NCI-H748 treated with DMSO at 0.1 percent for 48 hours (cell line): ENCODE results near the gene TOP2B.

ENCODE experiments used
- DNase-seq: peaks from one replicate; lab custom pipeline; 2025; lab: John Stamatoyannopoulos, UW

Gene TOP2B

DNA sequence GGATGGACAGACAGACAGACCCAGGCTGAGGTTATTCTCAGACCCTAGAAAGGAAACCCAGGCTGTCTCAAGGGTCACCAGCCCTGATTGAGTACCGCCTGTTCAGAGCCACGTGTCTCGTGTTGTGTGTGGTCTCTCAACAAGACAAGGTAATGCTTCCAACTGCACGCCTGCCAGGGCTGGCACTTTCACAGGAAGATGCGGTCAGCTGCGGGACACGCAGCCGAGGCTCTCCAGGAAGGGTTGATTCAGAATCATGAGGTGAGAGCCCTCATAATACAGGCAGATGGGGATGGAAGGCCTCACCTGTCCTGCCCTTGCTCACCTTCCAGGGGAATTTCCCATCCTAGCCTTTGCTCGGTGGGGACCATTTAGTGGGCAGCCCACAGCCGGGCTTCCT is 81.4 kb downstream of the TOP2B start:
- no peak for DNase-seq

- no peak for DNase-seq
Observed at GRCh38 chr3:25582242-25582641, 82.5 kb downstream of the TOP2B start.

- no peak for DNase-seq
Observed at GRCh38 chr3:25581823-25582222, 82.9 kb downstream of the TOP2B start.

DNA sequence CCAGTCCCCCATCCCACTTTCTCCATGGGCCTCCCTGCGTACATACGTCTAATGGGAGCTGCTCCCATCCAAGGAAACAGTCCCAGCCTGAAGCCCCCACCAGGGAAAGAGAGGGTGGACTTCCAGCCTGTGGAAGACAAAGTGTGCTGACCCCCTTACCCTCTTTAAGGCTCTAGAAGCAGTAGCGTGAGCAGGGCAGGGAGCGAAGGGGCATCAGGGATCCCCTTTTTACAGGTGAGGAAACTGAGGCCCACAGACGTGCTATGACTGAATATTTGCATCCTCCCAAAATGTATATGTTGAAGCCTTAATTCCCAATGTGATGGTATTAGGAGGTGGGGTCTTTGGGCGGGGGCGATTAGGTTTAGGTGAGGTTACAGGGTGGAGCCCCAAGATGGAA is 83.4 kb downstream of the TOP2B start:
- no peak for DNase-seq

- DNase-seq = no peak
Observed at GRCh38 chr3:25580534-25580933, 84.2 kb downstream of the TOP2B start.

GRCh38 chr3:25578059-25578458 is 86.6 kb downstream of the TOP2B start:
- DNase-seq = no peak

- DNase-seq = no peak
Observed at GRCh38 chr3:25576831-25577454, 87.8 kb downstream of the TOP2B start.

DNA sequence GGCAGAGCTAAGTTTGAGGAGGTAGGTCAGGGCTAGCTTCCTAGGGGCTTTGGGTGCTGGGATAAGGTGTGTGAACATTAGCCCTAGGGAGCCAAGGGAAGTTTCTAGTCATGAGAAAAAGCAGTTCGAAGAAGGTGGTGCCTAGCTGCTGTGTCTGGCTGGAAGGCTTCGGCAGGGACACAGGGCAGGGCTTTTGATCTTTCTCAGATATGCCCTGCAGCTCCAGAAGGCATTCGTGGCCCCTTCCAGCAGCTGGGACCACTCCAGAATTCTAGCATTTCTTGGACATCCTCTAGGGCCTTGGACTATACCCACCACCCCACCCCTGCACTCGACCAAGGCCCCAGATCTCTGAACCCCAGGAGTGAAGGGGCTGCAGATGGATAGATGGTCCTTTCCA is 88.6 kb downstream of the TOP2B start:
- DNase-seq = no peak

- DNase-seq = no peak
Observed at GRCh38 chr3:25575001-25575400, 89.7 kb downstream of the TOP2B start.

- DNase-seq = no peak
Observed at GRCh38 chr3:25574172-25574765, 90.4 kb downstream of the TOP2B start.

GRCh38 chr3:25573386-25574171 is 91.1 kb downstream of the TOP2B start:
- no peak for DNase-seq

DNA sequence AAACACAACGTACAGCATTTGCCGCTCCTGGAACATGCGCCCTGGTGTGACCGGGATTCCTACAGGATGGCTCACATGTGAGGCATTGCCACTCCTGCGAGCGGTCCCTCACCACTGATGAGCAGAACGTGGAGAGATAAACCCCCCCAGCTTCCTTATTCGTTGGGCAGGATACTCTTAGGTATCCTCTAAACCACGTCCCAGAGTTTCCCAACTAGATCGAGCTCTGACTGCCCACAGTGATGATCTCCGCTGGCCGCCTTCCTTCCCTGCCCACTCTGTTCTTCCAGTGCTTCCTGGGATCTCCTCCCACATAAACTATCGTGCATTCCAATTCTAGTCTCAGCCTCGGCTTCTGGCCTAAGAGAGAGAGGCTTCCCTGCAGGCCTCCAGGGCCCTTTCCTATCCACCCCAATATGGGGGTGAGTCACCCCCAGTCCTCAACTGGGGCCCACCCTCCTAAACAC is 91.8 kb downstream of the TOP2B start:
- no peak for DNase-seq

DNA sequence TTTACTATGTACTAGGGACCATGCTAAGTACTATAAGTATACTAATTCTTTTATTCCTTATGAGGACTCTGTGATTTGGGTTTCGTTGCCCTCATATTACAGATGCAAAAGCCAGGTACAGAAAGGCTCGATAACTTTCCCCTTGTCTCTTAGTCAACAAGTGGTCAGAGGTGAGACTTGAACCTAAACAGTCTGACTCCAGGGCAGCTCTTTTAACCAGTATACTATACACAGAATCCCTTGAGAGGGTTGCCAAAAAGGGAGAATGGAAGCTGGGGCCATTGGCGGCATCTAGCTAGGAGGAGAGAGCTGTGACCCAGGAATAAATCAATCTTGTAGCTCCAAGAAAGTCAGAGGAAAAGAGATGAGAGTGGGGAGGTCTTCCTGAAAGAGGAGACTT is 92.4 kb downstream of the TOP2B start:
- no peak for DNase-seq

DNA sequence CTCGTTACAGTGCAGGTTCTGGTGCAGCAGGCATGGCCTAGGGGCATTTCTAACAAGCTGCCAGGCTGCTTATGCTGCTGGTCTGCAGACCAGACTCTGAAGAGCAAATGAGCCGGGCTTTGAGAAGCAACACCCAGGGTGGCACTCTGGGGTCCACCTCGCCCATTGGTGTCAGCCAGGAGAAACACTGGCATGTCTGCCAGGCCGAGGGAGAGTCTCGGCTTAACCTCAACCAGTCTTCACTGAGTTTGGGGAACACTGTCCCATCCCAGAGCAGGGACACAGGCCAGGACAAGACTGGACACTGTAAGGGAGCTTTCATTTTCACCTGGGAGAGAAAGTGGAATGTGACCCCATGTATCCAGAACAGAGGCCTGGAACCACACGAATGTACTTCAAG is 93.4 kb downstream of the TOP2B start:
- no peak for DNase-seq

- no peak for DNase-seq
Observed at GRCh38 chr3:25568525-25569078, 96.1 kb downstream of the TOP2B start.

GRCh38 chr3:25567806-25568524 is 96.7 kb downstream of the TOP2B start:
- no peak for DNase-seq

- no peak for DNase-seq
Observed at GRCh38 chr3:25567388-25567787, 97.3 kb downstream of the TOP2B start.

GRCh38 chr3:25566358-25566920 is 98.3 kb downstream of the TOP2B start:
- no peak for DNase-seq

DNA sequence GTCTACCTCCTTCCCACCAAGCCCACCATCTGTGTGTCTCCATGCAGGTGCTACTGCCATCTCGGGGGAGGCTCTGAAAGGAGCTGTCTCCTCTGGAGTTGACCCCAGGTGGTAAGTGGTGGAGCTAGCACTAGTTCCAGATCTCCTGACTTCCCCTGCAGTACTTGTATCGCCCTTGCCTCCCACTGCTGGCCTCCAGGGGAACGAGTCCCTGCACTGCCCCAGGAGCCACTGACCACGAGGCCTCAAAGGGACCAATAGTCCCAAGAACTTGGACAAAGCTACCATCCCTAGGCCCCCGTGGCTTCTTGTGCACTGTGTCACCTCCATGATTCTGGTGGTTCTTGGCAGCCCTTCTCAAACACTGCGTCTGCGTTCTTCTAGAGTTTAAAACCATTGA is 98.9 kb downstream of the TOP2B start:
- DNase-seq = no peak

- no peak for DNase-seq
Observed at GRCh38 chr3:25564075-25564474, 100.6 kb downstream of the TOP2B start.

GRCh38 chr3:25563601-25564000 is 101.1 kb downstream of the TOP2B start:
- DNase-seq = no peak

- no peak for DNase-seq
Observed at GRCh38 chr3:25558796-25559195, 105.9 kb downstream of the TOP2B start.
